HepG2 (cell line): ENCODE data around the gene ANKS1B.

ENCODE experiments used
- ARNT ChIP-seq: fragments of 450-650 bp; IDR thresholded peaks from 2 replicates; pipeline ENCODE4 v1.6.1; 2017
- POLR2A ChIP-seq, 2 experiments: IDR thresholded peaks; 2 replicates each; pipeline ENCODE4 v1.6.1; 2011; ENCODE audit warnings: low read depth in 2 of 2, low read length in 2 of 2, mild to moderate bottlenecking in 1 of 2, moderate library complexity in 1 of 2; ENCODE audit not compliant: insufficient read depth in 1 of 2
- SALL1 ChIP-seq: sonication (generic); formaldehyde crosslinking; IDR thresholded peaks from 2 replicates; pipeline ENCODE4 v1.8.0; 2022; ENCODE audit warnings: mild to moderate bottlenecking, missing genetic modification reagents
- TF ChIP-seq, protein P1 (sequence below): sonication (generic); formaldehyde crosslinking; IDR thresholded peaks from 2 replicates; pipeline ENCODE4 v1.4.0; 2020; ENCODE audit warnings: missing genetic modification reagents

DNA sequence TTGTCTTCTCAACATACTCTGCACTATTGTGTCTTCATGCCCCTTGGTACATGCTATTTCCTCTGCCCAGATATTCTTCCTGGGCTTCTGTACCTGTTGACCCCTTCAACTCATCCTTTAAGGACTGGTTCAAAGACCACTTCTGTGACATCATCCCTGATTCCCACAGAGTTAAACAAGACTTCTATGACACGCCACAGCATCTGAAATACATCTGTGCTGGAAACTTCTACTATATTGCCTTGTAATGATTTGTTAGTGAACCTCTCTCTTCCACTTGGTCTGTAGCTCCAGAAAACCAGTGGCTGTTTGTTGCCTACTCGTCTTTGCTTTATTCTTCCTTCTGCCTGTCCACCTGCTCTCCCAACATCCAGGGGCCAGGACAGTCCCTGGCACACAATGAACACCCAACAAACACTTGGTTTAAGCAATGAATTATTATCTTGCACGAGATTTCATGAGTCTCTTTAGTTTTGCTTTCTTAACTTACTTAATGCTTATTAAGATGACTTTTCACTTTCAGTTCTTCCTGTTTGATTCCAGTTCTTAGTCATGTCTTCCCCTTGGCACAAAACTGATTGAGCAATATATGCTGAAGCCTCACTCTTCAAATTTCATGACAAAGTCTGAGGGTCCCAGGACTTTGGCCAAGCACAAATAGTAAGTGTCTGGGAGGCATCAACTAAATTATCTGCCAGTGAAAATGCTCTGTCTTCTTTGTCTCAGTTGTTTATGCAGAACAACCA lies 853.8 kb downstream of the ANKS1B start:
- TF ChIP-seq, protein P1, sequence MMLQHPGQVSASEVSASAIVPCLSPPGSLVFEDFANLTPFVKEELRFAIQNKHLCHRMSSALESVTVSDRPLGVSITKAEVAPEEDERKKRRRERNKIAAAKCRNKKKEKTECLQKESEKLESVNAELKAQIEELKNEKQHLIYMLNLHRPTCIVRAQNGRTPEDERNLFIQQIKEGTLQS (CRISPR knock-in tag), result no peak
- TF ChIP-seq SALL1 (CRISPR knock-in tag), result no peak
- no peak for TF ChIP-seq POLR2A (IDR thresholded peaks at IDR 0.05; ENCODE audit: insufficient read depth in 1 of 2, low read depth in 2 of 2, low read length in 2 of 2)
- TF ChIP-seq ARNT, result no peak
